Muscle layer of duodenum (tissue), 2 donors: Measurements from ENCODE around the gene REP15.
"Not testable (repeated sequence)": the region's sequence is repeated elsewhere in the genome, so short reads cannot be mapped to it uniquely, and the experiment has no call there.

ENCODE experiments used
- H3K27ac ChIP-seq: one replicate; pipeline ENCODE4 v1.7.0; 2013; ENCODE audit warnings: mild to moderate bottlenecking, low read length
- H3K27me3 ChIP-seq: one replicate; pipeline ENCODE4 v1.7.0; 2013; ENCODE audit warnings: low read depth, mild to moderate bottlenecking, control low read depth, low read length
- H3K36me3 ChIP-seq, 2 donors: one replicate each; pipeline ENCODE4 v1.7.0; 2013; ENCODE audit warnings: low read length in 2 of 2, control low read depth in 1 of 2, mild to moderate bottlenecking in 1 of 2; ENCODE audit not compliant: insufficient read depth in 2 of 2, control insufficient read depth in 1 of 2
- H3K4me1 ChIP-seq, 2 donors: one replicate each; pipeline ENCODE4 v1.7.0; 2013; ENCODE audit warnings: low read length in 2 of 2, mild to moderate bottlenecking in 2 of 2, control low read depth in 1 of 2, moderate library complexity in 1 of 2; ENCODE audit not compliant: insufficient read depth in 2 of 2, control insufficient read depth in 1 of 2
- H3K4me3 ChIP-seq, 2 donors: one replicate each; pipeline ENCODE4 v1.7.0; 2013; ENCODE audit warnings: low read length in 2 of 2, low read depth in 1 of 2, mild to moderate bottlenecking in 1 of 2
- H3K9me3 ChIP-seq, 2 donors: one replicate each; pipeline ENCODE4 v1.7.0; 2013; ENCODE audit warnings: low read length in 2 of 2, control low read depth in 1 of 2, mild to moderate bottlenecking in 1 of 2; ENCODE audit not compliant: control insufficient read depth in 1 of 2
- donor health status: healthy.

REP15 gene

DNA sequence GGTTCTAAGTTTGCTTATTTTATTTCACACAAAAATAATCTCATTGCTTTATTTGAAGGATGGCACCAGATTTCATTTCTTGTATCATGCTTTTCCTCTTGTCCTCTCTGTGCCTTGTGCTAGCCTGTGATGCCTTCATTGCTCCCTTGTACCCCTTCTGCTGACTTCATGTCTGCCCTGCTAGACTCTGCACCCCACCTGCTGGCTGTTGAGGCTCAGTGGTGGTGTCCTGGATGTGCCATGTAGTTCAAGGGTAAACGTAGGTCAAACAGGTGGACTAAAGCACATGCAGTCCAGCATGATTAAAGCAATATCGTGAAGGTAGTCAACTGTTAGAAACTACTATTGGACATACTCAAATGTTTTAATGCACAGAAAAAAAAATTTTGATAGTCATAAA, 36.0 kb downstream of the REP15 start:
- no peaks in the 10 kb centered on the region for H3K4me1 ChIP-seq
- H3K9me3 ChIP-seq = no peaks in the 10 kb centered on the region
- H3K4me3 ChIP-seq = no peak overlapping the region
- H3K36me3 ChIP-seq = peaks cover 11 to 33% of the 10 kb centered on the region in 2 donors
- H3K27ac ChIP-seq = no peak overlapping the region
- H3K27me3 ChIP-seq = no peaks in the 10 kb centered on the region

DNA sequence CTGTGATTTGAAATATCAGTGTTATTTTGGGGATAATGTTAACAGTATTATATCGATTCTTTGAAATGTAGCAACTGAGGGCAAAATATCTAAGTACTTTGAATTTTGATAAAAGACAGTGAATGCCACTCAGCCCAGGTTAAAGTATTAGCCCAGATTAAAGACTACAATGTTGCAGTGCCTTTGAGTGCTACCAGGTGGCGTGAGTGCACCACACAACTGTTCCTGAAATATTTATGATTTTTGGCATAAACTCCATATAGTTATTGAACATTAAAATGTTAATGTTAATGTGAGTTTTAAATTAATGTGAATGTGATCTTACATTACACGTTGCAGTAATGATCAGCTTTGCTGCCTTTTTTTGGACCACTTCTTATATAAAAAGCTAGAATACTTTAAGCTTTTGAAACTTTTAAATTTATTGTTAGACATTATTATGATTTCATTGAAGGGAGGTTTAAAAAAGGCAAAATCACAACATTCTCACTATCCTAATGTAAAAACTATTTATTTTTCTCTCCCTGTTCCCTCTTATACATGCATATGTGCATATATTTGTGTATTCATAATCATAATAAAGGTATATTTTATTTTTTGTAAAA, 36.9 kb downstream of the REP15 start:
- Histone ChIP-seq H3K4me3 (no peak overlapping the region), H3K9me3 (no peaks in the 10 kb centered on the region), H3K27me3 (no peaks in the 10 kb centered on the region), H3K27ac (no peak overlapping the region), H3K36me3 (peaks cover 11 to 34% of the 10 kb centered on the region in 2 donors), H3K4me1 (no peaks in the 10 kb centered on the region)

DNA sequence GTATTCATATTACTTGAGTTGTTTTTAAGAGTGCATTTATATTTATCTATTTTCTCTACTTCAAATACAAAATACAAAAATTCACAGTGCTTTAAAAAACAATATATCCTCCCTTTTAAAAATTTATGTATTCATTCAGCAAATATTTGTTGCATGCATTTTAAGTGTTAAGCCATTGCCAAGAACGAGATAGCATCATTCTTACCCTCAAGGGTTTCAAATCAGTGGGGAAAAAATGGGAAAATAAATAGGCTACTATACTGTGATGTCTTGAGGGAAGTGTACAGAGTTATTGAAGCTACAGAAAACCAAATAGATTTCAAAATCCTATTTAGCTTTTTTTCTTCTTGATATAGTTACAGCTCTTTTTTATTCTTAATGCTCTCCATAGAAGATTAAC, 37.5 kb downstream of the REP15 start:
- no peaks in the 10 kb centered on the region for H3K27me3 ChIP-seq
- no peaks in the 10 kb centered on the region for H3K9me3 ChIP-seq
- H3K36me3 ChIP-seq = peaks cover 11 to 29% of the 10 kb centered on the region in 2 donors
- H3K4me1 ChIP-seq = no peaks in the 10 kb centered on the region
- H3K4me3 ChIP-seq = no peak overlapping the region
- H3K27ac ChIP-seq = no peak overlapping the region

DNA sequence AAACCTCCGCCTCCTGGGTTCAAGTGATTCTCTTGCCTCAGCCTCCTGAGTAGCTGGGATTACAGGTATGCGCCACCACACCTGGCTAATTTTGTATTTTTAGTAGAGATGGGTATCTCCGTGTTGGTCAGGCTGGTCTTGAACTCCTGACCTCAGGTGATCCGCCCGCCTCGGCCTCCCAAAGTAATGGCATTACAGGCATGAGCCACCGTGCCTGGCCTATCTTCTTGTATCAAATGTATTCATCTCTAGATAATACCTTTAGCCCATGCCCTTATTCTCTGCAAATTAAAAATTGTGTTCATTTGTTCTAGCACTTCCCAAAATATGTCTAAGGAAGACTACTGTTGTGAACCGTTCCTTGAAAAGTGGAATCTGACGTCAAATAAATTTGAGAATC, 38.1 kb downstream of the REP15 start:
- peaks cover 14 to 27% of the 10 kb centered on the region in 2 donors for H3K36me3 ChIP-seq
- not testable (repeated sequence) for H3K9me3 ChIP-seq, H3K27ac ChIP-seq, H3K27me3 ChIP-seq, H3K4me1 ChIP-seq, H3K4me3 ChIP-seq

DNA sequence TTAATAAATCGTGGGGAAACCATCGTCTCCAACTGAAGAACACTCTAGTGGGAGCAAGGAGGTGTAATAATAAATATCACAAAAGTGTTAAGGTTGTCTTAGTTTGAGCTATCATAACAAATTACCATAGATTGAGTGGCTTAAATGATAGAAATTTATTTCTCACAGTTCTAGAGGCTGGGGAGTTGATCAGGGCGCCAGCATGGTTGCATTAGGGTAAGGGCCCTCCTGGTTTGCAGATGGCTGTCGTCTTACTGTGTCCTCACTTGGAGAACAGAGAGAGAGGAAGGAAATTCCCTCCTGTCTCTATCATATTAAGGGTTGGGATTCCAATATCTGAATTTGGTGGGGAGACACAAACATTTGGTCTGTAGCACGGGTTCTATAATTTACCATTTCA, 47.4 kb downstream of the REP15 start:
- no peak overlapping the region for H3K4me3 ChIP-seq
- peaks cover 12 to 24% of the 10 kb centered on the region in 2 donors for H3K36me3 ChIP-seq
- H3K27ac ChIP-seq = no peak overlapping the region
- no peaks in the 10 kb centered on the region for H3K27me3 ChIP-seq
- no peaks in the 10 kb centered on the region for H3K4me1 ChIP-seq
- no peaks in the 10 kb centered on the region for H3K9me3 ChIP-seq

DNA sequence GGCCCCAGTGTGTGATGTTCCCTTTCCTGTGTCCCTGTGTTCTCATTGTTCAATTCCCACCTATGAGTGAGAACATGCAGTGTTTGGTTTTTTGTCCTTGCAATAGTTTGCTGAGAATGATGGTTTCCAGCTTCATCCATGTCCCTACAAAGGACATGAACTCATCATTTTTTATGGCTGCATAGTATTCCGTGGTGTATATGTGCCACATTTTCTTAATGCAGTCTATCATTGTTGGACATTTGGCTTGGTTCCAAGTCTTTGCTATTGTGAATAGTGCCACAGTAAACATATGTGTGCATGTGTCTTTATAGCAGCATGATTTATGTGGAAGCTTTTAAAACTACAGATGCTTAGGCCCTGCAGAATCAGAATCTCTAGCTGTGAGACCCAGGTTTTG, 49.5 kb downstream of the REP15 start:
- not testable (repeated sequence) for H3K4me3 ChIP-seq, H3K4me1 ChIP-seq, H3K9me3 ChIP-seq, H3K27ac ChIP-seq, H3K27me3 ChIP-seq
- peaks cover 6 to 14% of the 10 kb centered on the region in 2 donors for H3K36me3 ChIP-seq
